Activated gamma-delta T cell treated with Interleukin-2 at 50 U/mL for 16 hours (primary cell): Measurements from ENCODE around the gene LRRC75B.
"Not testable (repeated sequence)": the region's sequence is repeated elsewhere in the genome, so short reads cannot be mapped to it uniquely, and the experiment has no call there.

Experiments used
- DNase-seq: peaks from one replicate; pipeline ENCODE4 v3.0.0-alpha.2; 2020

Gene LRRC75B, protein sequence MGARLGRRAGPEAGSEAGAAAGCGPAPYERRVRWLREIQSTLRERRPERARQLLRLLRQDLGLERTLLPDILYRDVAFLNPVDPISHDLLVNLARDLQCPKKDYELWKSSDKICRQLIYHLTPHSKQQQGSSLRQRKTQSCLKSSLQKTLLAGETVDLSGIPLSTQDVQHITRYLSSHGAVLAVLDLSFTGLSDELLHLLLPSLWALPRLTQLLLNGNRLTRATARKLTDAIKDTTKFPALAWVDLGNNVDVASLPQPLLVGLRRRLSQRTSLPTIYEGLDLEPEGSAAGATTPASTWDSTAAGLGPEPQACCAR

DNA sequence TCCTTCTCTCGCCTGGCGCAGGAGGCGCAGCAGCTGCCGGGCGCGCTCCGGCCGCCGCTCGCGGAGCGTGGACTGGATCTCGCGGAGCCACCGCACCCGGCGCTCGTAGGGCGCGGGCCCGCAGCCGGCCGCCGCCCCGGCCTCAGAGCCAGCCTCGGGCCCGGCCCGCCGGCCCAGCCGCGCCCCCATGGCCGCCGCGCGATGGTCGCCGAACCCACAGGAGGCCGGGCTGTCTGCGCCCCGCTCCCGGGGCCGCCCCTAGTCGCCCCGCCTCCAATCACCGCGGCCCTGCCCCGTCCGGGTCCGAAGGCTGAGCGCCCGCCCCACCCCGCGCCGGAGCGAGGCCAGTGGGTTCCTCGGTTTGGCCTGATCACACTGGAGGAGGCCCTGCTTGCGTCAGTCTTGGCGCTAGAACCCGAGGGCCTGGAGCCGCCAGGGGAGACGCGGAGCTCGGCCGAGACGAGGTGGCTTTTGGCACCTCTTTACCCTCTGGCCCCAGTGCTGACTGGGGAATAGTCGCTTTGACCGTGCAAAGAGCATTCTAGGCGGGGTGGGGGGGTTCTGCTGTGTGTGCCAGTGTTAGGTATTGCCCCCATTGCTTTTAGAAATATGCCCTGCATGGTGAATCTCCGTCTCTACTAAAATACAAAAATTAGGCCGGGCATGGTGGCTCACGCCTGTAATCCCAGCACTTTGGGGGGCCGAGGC, at the start of gene LRRC75B:
Gene LRRC75B (minus strand): TSS at position 223 of the 708 bp plus-strand sequence. CDS start 34 bp downstream, at position 189.
- DNase-seq: no peak

DNA sequence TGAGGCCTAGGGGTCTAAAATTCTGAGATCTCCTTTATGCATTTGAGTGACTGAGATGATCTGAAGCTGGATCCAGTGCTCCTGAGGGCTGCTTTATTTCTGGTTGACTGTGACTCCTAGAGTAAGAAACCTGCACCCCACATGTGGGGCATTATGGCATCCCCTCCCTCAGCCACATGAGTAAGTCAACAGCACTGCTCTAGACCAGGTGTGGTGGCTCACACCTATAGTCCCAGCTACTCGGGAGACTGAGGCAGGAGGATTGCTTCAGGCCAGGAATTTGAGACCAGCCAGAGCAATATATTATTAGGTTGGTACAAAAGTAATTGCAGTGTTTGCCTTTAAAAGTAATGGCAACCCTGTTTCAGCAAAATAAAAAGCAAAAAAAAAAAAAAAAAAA, 49.4 kb upstream of the LRRC75B start:
- not testable (repeated sequence) for DNase-seq

DNA sequence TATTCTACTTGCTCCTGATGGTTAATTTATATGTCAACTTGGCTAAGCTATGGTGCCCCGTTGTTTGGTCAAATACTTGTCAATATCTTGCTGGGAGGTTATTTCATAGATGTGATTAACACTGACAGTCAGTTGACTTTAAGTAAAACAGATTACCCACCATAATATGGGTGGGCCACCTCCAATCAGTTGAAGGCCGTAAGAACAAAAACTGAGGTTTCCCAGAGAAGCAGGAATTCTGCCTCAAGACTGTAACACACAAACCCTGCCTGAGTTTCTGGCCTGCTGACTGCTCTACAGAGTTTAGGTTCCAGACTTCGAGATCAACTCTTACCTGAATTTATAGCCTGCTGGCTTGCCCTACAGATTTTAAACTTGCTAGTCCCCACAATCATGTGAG, 43.6 kb upstream of the LRRC75B start:
- not testable (repeated sequence) for DNase-seq

DNA sequence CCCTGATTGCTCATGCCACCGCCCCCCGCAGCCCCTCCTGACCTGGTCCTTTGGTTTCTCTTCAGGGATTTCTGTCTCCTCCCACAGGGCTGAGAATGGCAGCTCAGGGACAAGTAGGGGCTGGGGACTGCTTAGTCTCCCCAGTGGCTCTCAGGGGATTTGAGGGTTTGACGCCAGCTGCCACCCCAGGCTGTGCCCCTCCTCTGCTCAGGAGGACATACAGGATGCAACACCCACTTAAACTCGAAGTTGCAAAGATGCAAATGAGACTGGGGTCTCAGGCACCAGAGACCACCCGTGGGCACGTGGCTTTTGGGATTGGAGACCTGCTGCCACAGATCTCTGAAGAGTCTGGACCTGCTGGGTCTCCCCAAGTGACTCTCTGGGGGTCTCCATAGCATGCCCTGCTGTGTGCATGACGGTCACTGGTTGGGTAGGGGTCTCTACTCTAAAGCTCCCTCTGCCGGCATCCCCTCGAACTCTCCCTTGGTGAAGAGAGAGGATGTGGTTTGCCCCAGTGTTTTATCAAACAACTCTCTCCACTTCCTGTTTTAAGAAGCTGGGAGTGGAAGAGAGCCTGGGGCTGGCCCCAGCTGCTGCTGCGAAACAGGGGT, 42.0 kb upstream of the LRRC75B start:
- not testable (repeated sequence) for DNase-seq

DNA sequence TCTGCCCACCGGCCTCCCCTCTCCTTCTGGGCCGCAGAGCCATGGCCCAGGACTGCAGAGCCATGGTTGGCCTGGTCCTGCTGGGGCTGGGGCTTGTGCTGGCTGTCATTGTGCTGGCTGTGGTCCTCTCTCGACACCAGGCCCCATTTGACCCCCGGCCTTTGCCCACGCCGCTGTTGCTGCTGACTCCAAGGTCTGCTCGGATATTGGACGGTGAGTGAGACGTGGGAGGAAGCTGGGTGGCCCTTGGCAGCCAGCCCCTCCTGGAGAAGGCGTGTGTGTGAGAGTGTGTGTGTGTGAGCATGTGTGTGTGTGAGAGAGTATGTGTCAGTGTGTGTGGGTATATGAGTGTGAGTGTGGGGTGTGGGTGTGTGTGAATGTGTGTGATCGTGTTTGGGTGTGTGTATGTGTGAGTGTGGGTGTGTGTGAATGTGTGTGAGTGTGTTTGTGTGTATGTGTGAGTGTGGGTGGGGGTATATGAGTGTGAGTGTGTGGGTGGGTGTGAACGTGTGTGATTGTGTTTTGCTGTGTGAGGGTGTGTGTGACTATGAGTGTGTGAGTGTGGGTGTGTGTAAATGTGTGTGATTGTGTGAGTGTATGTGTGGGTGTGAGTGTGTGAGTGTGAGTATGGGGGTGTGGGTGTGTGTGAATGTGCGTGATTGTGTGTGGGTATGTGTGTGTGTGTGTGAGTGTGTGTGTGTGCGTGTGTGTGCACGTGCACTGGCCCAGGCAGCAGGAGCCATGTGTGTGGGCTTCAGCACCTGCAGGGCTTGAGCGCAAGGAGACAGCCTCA, 40.6 kb upstream of the LRRC75B start:
- not testable (repeated sequence) for DNase-seq

DNA sequence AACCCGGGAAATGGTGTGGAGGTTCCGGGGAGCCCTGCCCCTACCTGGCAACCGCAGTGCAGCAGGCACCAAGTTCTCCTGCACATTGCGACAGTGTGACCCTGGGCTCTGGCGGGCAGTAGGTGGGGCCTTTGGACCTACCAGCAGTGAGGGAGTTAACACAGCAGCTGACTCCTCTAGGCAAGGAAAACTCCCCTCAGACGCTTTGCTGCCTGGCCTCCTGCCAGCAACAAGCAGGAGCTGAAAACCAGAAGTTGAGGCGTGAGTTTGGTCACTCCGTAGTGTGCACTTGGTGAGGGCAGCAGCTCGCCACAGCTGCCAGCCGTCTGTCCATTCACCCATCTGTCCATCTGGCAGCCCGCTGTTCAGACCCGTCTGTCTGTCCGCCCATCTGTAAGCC, 39.8 kb upstream of the LRRC75B start:
- DNase-seq: not testable (repeated sequence)

DNA sequence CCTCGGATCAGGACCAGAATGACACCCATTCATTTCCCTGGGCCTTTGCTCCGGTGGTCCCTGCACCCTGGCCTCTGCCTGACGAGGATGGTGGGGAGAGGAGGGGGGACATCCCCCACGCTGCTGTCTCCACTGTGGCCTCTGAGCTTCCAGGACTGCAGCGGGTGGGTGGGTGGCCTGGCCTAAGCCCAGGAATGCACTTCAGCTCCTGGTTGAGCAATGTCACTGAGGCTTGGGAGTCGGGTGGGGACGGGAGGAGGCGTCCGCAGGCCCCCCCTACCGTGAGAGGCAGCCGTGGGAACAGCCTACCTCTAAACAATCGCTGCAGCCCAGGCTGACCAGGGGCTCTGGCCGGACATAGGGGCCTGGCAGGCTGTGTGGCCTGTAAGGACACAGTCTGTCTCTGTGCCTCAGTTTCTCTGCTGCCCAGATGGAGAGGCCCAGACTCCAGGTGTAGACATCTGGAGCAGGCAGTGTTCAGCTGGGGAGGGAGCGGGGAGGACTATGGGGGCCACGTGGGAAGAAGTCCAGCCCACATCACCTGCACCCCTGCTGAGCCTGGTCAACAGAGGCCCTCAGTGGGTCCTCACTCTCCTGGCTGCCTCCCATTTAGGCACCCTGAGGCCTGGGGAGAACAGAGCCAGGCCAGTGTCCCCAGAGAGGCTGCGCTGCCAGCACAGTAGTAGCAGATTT, 38.7 kb upstream of the LRRC75B start:
- DNase-seq: not testable (repeated sequence)

DNA sequence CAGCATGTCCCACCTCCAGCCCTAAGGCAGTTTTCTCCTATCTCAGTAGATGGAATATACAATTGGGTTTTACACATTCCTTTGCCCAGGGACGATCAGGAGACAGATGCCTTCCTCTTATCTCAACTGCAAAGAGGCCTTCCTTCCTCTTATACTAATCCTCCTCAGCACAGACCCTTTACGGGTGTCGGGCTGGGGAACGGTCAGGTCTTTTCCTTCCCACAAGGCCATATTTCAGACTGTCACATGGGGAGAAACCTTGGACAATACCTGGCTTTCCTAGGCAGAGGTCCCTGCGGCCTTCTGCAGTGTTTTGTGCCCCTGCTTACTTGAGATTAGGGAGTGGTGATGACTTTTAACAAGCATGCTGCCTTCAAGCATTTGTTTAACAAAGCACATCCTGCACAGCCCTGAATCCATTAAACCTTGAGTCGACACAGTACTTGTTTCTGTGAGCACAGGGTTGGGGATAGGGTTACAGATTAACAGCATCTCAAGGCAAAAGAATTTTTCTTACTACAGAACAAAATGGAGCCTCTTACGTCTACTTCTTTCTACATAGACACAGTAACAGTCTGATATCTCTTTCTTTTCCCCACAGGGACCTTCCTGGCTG, 38.0 kb upstream of the LRRC75B start:
- not testable (repeated sequence) for DNase-seq

DNA sequence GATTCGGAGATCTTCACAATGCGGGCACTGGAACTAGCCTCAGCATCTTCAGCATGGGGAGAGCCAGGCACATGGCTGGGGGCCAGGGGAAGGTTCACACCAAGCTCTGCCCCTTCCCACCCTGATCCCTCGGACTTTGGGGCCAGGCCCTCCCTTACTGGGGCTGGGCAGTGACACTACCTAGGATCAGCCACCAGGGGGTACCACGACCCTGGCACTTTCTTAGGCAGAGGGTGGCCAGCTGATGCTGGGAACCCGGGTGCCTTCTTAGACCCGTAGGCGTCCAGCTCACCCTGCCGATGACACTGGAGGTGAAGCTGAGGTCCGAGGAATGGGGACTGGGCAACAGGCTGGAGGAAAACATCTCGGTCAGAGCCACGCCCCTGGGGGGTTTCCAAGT, 36.2 kb upstream of the LRRC75B start:
- not testable (repeated sequence) for DNase-seq

DNA sequence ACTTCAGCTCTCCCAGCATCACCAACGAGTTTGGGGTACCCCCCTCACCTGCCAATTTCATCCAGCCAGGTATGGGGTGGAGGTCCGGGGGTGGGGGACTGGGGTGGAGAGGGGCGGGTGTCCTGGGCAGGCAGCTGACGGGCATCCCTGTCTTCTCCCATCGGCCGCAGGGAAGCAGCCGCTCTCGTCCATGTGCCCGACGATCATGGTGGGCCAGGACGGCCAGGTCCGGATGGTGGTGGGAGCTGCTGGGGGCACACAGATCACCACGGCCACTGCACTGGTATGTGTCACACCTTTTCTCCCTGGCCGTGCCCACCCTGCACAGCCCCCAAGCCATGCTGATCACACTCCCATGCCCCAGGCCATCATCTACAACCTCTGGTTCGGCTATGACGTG, 35.0 kb upstream of the LRRC75B start:
- DNase-seq: not testable (repeated sequence)

DNA sequence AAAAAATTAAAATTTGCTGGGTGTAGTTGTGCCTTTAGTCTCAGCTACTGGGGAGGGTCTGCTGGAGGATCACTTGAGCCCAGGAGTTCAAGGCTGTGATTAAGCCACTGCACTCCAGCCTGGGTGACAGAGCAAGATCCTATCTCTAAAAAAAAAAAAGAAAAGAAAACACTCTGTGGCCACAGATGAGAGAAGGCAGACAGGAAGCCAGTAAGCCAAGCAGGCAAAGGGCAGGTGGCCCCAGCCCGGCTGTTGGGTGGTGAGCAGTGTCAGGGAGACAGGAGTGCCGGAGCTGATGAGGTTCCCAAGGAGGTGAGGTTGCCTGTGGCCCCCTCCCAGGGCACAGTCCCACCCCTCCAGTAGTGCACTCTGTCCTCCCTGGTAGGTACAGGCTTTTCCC, 29.7 kb upstream of the LRRC75B start:
- peak; percentile 22 for DNase-seq

DNA sequence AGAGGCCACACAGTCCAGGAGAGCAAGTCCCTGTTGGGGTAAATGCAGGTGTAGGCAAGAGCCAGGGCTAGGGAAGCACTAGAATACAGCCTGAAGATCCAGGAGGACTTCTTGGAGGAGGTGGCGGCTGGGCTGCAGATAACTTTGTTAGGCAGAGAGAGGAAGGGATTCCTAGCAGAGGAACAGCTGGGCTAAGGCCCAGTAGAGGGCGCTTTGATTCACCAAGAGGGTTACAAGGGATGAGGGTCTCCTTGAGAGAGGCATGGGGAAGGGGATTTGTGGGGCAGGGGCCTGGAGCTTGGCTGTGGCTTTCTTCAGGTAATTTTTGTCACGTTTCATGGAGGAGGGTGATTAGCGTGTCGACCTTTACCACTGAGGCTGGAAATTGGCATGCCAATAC, 28.4 kb upstream of the LRRC75B start:
- DNase-seq: not testable (repeated sequence)

DNA sequence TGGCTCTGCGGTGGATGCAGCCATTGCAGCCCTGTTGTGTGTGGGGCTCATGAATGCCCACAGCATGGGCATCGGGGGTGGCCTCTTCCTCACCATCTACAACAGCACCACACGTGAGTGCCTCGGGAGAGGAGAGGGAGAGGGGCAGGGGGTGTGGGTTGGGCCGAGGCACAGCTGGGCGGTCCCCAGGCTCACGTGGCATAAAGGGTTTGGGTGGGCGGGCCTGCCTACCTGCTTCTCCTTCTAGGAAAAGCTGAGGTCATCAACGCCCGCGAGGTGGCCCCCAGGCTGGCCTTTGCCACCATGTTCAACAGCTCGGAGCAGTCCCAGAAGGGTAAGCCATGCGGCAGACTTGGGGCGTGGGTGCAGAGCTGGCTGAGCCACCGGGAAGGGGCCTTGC, 21.9 kb upstream of the LRRC75B start:
- DNase-seq: not testable (repeated sequence)

DNA sequence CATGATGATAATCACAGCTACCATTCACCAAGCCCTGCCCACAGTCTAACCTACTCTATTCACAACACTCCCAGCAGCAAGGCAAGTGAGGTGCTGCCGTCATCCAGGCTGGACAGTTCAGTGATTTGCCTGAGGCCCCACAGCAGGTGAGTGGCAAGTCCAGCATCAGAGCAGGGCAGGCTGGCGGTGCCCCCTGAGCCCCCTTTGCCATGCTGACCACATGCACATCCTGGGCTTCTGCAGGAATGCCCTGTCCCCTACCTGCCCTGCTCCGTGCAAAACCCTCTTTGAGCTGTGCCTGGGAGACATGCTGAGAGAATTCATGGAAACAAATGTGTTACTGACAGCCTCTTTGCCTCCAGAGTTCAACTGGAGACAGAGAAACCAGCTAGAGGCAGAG, 17.0 kb upstream of the LRRC75B start:
- DNase-seq: not testable (repeated sequence)

DNA sequence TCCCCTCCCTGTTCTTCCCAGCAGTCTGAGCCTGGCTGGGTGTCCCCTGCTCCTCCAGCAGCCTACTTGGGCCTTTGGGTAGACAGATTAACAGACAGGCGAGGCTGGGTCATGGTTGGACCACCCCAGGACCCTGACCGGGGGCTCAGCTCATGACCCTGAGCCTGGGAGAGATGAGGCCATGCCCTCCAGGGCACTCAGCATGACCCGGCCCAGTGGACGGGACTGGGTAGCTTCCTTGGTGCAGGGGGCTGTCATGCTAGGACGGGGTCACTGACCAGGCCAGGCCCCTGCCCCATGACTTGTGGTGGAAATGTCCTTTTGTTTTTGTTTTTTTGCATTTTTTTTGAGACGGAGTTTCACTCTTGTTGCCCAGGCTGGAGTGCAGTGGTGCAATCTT, 15.5 kb upstream of the LRRC75B start:
- DNase-seq: not testable (repeated sequence)

DNA sequence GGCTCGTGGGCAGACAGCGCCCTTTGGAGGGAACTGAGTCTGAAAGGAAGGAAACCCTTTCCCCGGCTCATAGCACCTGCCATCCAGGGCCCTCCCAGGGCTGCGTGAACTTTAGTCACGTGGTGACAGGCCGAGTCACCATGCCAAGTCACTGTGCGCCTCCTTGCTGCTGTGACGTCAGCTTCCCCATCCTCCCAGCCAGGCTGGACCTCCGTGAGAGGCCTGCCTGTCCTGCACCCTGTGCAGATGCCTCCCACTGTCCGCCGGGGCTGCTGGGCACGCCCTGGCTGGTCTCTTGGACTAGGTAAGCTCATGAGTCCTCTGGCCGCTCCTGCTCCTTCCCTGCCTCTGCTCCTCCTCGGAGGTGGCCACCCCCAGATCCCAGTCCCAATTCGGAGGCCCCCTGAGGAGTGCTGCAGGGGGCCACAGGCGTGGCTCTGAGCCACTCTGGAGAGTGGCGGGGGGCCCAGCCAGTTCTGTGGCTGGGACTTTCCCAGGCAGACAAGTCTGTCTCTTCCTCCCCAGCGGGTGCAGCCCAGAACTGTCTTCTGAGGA, 14.6 kb upstream of the LRRC75B start:
- DNase-seq: not testable (repeated sequence)

DNA sequence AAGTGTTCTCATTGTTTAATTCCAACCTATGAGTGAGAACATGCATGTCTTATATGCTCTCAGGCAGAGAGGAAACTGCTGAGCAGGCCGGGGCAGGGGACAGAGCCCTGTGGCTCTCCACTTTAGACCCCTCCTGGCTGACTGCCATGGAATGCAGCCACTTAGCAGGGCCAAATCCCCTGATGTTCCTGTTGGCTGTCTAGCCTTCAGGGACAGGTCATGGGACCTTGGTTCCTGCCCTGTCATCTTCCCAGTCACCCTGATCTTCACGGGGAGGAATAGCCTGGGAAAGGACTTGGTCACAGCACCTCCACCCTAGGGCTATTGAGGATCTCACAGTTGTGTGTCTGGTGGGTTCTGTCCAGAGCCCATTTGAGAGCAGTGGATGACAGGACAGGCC, 13.5 kb upstream of the LRRC75B start:
- DNase-seq: not testable (repeated sequence)

DNA sequence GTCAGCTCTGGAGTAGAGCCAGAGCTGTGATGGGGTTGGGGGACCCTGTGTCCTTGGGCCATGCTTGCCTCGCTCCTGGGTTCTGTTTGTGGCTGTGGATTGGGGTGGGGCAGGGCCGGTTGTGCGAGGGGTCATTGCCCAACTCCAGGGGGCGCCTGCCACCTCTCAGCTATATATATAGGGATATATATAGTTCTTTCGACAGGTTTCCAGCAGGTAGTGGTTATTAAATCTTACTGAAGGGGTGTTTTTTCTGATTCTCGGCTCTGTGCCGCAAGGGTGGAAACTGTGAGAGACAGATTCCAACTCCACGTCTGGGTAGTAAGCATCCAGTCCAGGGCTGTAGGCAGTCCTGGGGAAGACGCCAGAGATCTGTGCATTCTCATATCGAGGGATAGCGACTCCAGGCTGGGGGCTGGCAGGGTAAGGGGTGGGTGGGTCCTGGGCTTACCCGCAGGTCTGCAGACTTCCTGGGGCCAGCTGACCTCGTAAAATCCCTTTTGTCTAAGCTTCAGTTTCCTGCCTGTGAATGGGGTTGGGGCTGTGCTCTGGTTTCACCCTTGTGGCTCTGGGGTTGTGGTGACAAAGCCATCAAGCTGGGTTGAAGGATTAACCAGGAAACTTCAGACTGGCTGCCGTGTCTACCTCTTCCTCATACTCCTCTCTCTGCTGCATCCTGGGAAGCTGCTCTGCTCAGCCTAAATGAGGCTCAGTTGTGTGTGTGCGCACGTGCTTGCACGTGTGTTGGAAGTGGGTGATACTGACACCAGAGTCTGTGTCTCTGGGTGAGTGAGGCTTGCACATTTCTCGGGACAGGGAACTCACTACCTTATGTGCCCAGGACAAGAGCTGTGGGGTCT, 11.1 kb upstream of the LRRC75B start:
- not testable (repeated sequence) for DNase-seq

DNA sequence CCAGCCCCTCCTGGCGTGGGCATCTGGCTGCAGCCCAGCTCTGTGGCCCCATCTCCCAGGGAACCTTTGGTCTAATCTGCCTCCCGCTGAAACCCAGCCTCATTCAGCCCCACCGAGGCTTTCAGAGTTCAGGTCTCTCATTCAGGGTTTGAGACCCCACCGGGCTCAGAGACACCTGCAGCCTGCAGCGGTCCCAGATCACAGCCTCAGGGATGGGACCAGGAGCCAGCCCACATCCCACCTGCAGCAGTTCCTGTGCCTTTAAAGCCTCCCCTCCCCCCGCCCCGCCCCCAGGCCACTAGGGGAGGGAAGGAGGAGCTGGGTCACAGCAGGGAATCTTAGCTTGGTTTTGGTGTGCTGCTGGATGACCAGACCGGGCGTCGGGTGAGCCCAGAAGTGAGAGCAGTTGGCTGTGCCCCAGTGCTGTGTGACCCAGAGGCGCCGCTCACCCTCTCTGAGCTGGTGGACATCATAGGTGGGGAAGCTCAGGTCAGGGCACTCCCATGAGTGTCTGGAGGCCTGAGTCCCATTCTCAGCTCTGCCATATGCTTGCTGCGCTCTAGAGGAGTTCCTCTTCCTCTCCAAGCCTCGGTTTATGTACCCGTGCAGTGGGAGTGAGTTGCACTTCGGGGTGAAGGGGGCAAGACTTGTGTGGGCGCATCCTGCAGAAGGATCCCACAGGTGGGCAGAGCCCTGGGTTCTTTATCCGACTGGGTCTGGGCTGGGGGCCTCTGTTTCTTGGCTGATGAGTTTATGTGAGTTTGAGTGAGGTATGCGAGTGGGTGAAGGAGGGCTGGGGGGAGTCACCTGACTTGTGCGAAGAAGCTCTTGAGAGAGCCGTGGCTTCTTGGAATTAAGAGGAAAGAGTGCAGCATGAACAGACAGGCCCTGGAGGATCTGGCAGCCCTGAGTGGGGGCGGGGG, 10.2 kb upstream of the LRRC75B start, which contains the start of gene GGT1:
Gene GGT1 (plus strand): TSS at position 347 of the 923 bp plus-strand sequence. CDS start 7,889 bp downstream, outside the sequence.
- DNase-seq: not testable (repeated sequence)
